Lower leg skin (tissue), 3 donors: ENCODE data around the gene SLCO2B1.

Experiments
- POLR2A ChIP-seq, 2 donors: fragments of 450-650 bp; IDR thresholded peaks; one replicate each; pipeline ENCODE4 v1.6.1; 2016 to 2017; ENCODE audit warnings: antibody characterized with exemption in 2 of 2, mild to moderate bottlenecking in 1 of 2, moderate library complexity in 1 of 2
- TF ChIP-seq, protein P1 (sequence below), 3 donors: fragments of 450-650 bp; IDR thresholded peaks; one replicate each; pipeline ENCODE4 v1.5.1; 2016; ENCODE audit warnings: antibody characterized with exemption in 3 of 3, mild to moderate bottlenecking in 3 of 3, moderate library complexity in 2 of 3

DNA sequence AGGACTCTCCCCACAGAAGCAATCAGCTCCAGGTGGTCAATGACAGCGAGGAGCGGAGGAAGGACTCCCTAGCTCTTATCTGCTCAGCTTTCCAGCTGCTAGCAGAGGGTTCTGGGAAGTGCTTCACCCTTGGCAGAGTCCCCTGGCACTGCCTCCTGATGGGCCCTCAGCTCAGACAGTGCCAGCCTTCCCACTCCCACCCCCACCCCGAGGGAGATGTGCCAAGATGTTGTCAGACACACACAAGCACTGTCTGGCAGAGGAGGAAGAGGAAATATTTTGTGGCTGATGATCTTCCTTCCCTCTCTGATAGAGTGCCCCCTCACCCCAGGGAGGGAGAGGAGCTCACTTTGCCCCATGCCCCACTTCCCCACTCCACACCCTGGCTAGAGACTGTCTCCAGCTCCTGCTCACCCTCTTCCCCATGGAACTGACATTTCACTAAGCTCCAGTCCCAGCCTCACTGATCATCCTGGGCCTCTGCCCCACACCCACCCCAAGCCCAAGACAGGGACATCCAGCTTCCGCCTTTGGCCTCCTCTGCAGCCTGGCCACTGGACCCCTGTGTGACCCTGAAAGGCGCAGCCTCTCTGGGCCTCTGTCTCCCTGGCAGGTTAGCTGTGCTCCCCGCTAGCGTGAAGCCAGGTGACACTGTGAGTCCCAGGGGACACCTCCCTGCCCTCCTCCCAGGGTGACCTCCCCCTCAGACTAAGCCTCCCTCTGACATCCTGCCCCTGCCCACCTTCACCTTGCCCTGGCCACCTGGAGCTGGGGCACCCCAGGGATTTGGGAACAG is 44.5 kb downstream of the SLCO2B1 start:
- TF ChIP-seq, protein P1, sequence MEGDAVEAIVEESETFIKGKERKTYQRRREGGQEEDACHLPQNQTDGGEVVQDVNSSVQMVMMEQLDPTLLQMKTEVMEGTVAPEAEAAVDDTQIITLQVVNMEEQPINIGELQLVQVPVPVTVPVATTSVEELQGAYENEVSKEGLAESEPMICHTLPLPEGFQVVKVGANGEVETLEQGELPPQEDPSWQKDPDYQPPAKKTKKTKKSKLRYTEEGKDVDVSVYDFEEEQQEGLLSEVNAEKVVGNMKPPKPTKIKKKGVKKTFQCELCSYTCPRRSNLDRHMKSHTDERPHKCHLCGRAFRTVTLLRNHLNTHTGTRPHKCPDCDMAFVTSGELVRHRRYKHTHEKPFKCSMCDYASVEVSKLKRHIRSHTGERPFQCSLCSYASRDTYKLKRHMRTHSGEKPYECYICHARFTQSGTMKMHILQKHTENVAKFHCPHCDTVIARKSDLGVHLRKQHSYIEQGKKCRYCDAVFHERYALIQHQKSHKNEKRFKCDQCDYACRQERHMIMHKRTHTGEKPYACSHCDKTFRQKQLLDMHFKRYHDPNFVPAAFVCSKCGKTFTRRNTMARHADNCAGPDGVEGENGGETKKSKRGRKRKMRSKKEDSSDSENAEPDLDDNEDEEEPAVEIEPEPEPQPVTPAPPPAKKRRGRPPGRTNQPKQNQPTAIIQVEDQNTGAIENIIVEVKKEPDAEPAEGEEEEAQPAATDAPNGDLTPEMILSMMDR (IDR thresholded peaks at IDR 0.05) = no peak
- TF ChIP-seq POLR2A (IDR thresholded peaks at IDR 0.05) = no peak
